H1 (cell line): ENCODE results near the gene CREB3L1. TPM values are rescaled to one million over a fixed set of nuclear protein-coding genes. Genes with fewer than 3 reads are reported as not detected.

Experiments
- CTCF ChIA-PET: fragments of 300-600 bp; sonication (Branson Sonifier 250); formaldehyde crosslinking; loops from one replicate; lab custom pipeline; 2021; ENCODE audit not compliant: partially characterized antibody; lab: Charles Lee
- POLR2A ChIA-PET: fragments of 300-600 bp; sonication (Branson Sonifier 250); formaldehyde crosslinking; loops from one replicate; lab custom pipeline; 2021; ENCODE audit warnings: inconsistent platforms; ENCODE audit not compliant: partially characterized antibody; lab: Charles Lee
- DNase-seq, 2 experiments: peaks; one replicate each; pipeline versions ENCODE4 v3.0.0 to v3.0.0-alpha.2; 2010 to 2022; ENCODE audit warnings: low spot score in 2 of 2, low read depth in 1 of 2, mixed read lengths in 1 of 2
- FAIRE-seq: peaks from 2 replicates; lab custom pipeline; 2011; peaks lifted over from hg19 to GRCh38; lab: Jason Lieb, UNC
- H2AFZ ChIP-seq: 2 replicates; pipeline ENCODE4 v1.8.1; 2012; ENCODE audit warnings: low read length, inconsistent platforms
- H2AK5ac ChIP-seq: 2 replicates; pipeline ENCODE4 v1.6.1; 2013; ENCODE audit warnings: low read depth, low read length
- H2BK120ac ChIP-seq: replicated peaks from 2 replicates; pipeline ENCODE3; 2013; ENCODE audit warnings: low read depth, low read length, inconsistent platforms
- H2BK12ac ChIP-seq: 2 replicates; pipeline ENCODE4 v1.6.1; 2013; ENCODE audit warnings: low read depth, low read length
- H2BK15ac ChIP-seq: 2 replicates; pipeline ENCODE4 v1.6.1; 2013; ENCODE audit warnings: low read length
- H2BK20ac ChIP-seq: 2 replicates; pipeline ENCODE4 v1.6.1; 2013; ENCODE audit warnings: low read length
- H2BK5ac ChIP-seq: 2 replicates; pipeline ENCODE4 v1.6.1; 2013; ENCODE audit warnings: low read depth, low read length
- H3K14ac ChIP-seq: 2 replicates; pipeline ENCODE4 v1.6.1; 2013; ENCODE audit warnings: inconsistent platforms; ENCODE audit not compliant: insufficient read length
- H3K18ac ChIP-seq: 2 replicates; pipeline ENCODE4 v1.6.1; 2013; ENCODE audit warnings: low read length; ENCODE audit errors: extremely low read depth
- H3K23ac ChIP-seq: 2 replicates; pipeline ENCODE4 v1.6.1; 2013; ENCODE audit warnings: inconsistent platforms; ENCODE audit not compliant: insufficient read length
- H3K23me2 ChIP-seq: 2 replicates; pipeline ENCODE4 v1.6.1; 2013; ENCODE audit warnings: low read depth, low read length
- H3K27ac ChIP-seq: 2 replicates; pipeline ENCODE4 v1.6.1; 2011; ENCODE audit warnings: low read depth, low read length, inconsistent platforms
- H3K27me3 ChIP-seq, 4 experiments: replicated peaks in 1 of 4; 1 replicate in 1 of 4; 2 replicates in 3 of 4; pipeline versions ENCODE4 v1.6.1 to v1.8.1; 2011 to 2013; ENCODE audit warnings: low read length in 3 of 4, mild to moderate bottlenecking in 3 of 4, inconsistent platforms in 2 of 4, mixed read lengths in 2 of 4, moderate library complexity in 1 of 4; ENCODE audit not compliant: control insufficient read depth in 3 of 4, insufficient read depth in 3 of 4; ENCODE audit errors: extremely low read depth in 1 of 4
- H3K36me3 ChIP-seq, 4 experiments: 2 replicates each; pipeline versions ENCODE4 v1.6.1 to v1.8.1; 2011 to 2013; ENCODE audit warnings: mild to moderate bottlenecking in 4 of 4, low read length in 3 of 4, moderate library complexity in 2 of 4, control low read depth in 1 of 4, inconsistent platforms in 1 of 4; ENCODE audit not compliant: insufficient read depth in 4 of 4, control insufficient read depth in 2 of 4
- H3K4ac ChIP-seq: replicated peaks from 2 replicates; pipeline ENCODE3; 2013; ENCODE audit warnings: low read length, low read depth, mixed read lengths, inconsistent platforms; ENCODE audit not compliant: insufficient read length
- H3K4me1 ChIP-seq, 4 experiments: replicated peaks in 1 of 4; 1 replicate in 1 of 4; 2 replicates in 3 of 4; pipeline versions ENCODE4 v1.6.1 to v1.8.1; 2011 to 2013; ENCODE audit warnings: low read length in 3 of 4, inconsistent platforms in 2 of 4, mixed read lengths in 1 of 4; ENCODE audit not compliant: insufficient read depth in 4 of 4, control insufficient read depth in 3 of 4
- H3K4me2 ChIP-seq, 2 experiments: 2 replicates each; pipeline versions ENCODE4 v1.6.1 to v1.8.1; 2011 to 2013; ENCODE audit warnings: low read depth in 2 of 2, low read length in 2 of 2, control low read depth in 1 of 2, inconsistent platforms in 1 of 2, mild to moderate bottlenecking in 1 of 2; ENCODE audit not compliant: insufficient read depth in 1 of 2
- H3K4me3 ChIP-seq, 4 experiments: fragments of 200-600, 300-600 bp in 1 of 4; sonication (generic), shearing (Covaris generic), sonication (Bioruptor Twin) in 1 of 4; 2 replicates each; pipeline versions ENCODE4 v1.5.1 to v1.8.1; 2011 to 2016; ENCODE audit warnings: low read length in 4 of 4, low read depth in 3 of 4, control low read depth in 2 of 4, inconsistent platforms in 2 of 4, mild to moderate bottlenecking in 2 of 4, mixed read lengths in 1 of 4, moderate library complexity in 1 of 4; ENCODE audit not compliant: insufficient read depth in 2 of 4; ENCODE audit errors: extremely low read depth in 1 of 4
- H3K56ac ChIP-seq: replicated peaks from 2 replicates; pipeline ENCODE3; 2013; ENCODE audit warnings: low read depth, mild to moderate bottlenecking, mixed read lengths, low read length, inconsistent platforms; ENCODE audit not compliant: insufficient read length
- H3K79me1 ChIP-seq: 2 replicates; pipeline ENCODE4 v1.6.1; 2013; ENCODE audit warnings: low read depth, low read length, control low read depth
- H3K79me2 ChIP-seq, 2 experiments: 2 replicates each; pipeline versions ENCODE4 v1.6.1 to v1.8.1; 2012 to 2013; ENCODE audit warnings: low read length in 2 of 2, mild to moderate bottlenecking in 2 of 2, inconsistent platforms in 1 of 2; ENCODE audit not compliant: insufficient read depth in 2 of 2, control insufficient read depth in 1 of 2
- H3K9ac ChIP-seq, 4 experiments: replicated peaks in 1 of 4; 1 replicate in 1 of 4; 2 replicates in 3 of 4; pipeline versions ENCODE4 v1.6.1 to v1.8.1; 2011 to 2013; ENCODE audit warnings: low read depth in 3 of 4, low read length in 3 of 4, control low read depth in 2 of 4, mild to moderate bottlenecking in 2 of 4, moderate library complexity in 2 of 4, inconsistent platforms in 1 of 4; ENCODE audit errors: extremely low read depth in 1 of 4
- H3K9me3 ChIP-seq, 2 experiments: 2 replicates each; pipeline versions ENCODE4 v1.6.1 to v1.8.1; 2012 to 2013; ENCODE audit warnings: mild to moderate bottlenecking in 2 of 2, moderate library complexity in 2 of 2, control low read depth in 1 of 2, inconsistent platforms in 1 of 2, low read depth in 1 of 2, low read length in 1 of 2, mixed read lengths in 1 of 2; ENCODE audit not compliant: insufficient read depth in 2 of 2
- H4K20me1 ChIP-seq, 2 experiments: replicated peaks in 1 of 2; 2 replicates each; pipeline versions ENCODE3 to v1.8.1; 2011 to 2013; ENCODE audit warnings: inconsistent platforms in 2 of 2, low read length in 2 of 2, mild to moderate bottlenecking in 1 of 2; ENCODE audit not compliant: insufficient read depth in 2 of 2, control insufficient read depth in 1 of 2
- H4K5ac ChIP-seq: 2 replicates; pipeline ENCODE4 v1.6.1; 2013; ENCODE audit warnings: low read length, low read depth, mixed read lengths, inconsistent platforms; ENCODE audit not compliant: insufficient read length
- H4K8ac ChIP-seq: 2 replicates; pipeline ENCODE4 v1.8.0; 2013; ENCODE audit warnings: mild to moderate bottlenecking, moderate library complexity, low read length, inconsistent platforms; ENCODE audit not compliant: insufficient read depth; ENCODE audit errors: extremely low read depth
- H4K91ac ChIP-seq: replicated peaks from 2 replicates; pipeline ENCODE3; 2013; ENCODE audit warnings: low read length, mixed read lengths, inconsistent platforms; ENCODE audit not compliant: insufficient read length
- SIX5 ChIP-seq: IDR thresholded peaks from 2 replicates; pipeline ENCODE4 v1.6.1; 2011; ENCODE audit warnings: mild to moderate bottlenecking, low read depth, low read length
- WGBS, 2 experiments: shearing (Covaris generic) in 1 of 2; methylation state at CpG; one replicate each; pipeline versions ENCODE4 v1.1.6 to v1.1.7; 2013 to 2015; ENCODE audit warnings: low lambda C conversion rate in 2 of 2, mixed read lengths in 2 of 2, inconsistent platforms in 1 of 2, low coverage in 1 of 2, missing lambda C conversion rate in 1 of 2; ENCODE audit not compliant: insufficient replicate concordance in 2 of 2, insufficient coverage in 1 of 2, insufficient read length in 1 of 2; ENCODE audit errors: extremely low coverage in 1 of 2, missing lambda C conversion rate in 1 of 2; 5-methylcytosine and 5-hydroxymethylcytosine counted together
- polyA plus RNA-seq, 7 experiments: library from polyadenylated mRNA; depleted of rRNA in 3 of 7; stranded (reverse) in 5 of 7; unstranded in 2 of 7; fragments of >200 nt in 5 of 7; fragments of 200-250 nt in 2 of 7; gene quantifications; 1 replicate in 5 of 7; 2 replicates in 1 of 7; 4 replicates in 1 of 7; pipeline versions ENCODE4 v1.2.1 to v1.2.3, GENCODE V29; 2011 to 2013; ENCODE audit warnings: missing spikeins in 2 of 7, mixed read lengths in 2 of 7
- total RNA-seq: library from RNA; stranded (reverse); fragmentation: NEBNext Ultra II Directional; extraction: Animal tissue kit (Norgen Biotek cat#: 25700); gene quantifications from 2 replicates; pipeline ENCODE4 v1.2.1, GENCODE V29; 2021
- TF ChIP-seq, protein P1 (sequence below): IDR thresholded peaks from 2 replicates; pipeline ENCODE4 v1.6.1; 2011; ENCODE audit warnings: low read depth, mild to moderate bottlenecking, low read length; ENCODE audit not compliant: insufficient read depth

CREB3L1 gene
- total and polyA plus RNA-seq, 2 of the 8 experiments (the other 6 are each of a cell fraction or from before 2014, with no cell fraction given), result 4.1 to 12.7 TPM

DNA sequence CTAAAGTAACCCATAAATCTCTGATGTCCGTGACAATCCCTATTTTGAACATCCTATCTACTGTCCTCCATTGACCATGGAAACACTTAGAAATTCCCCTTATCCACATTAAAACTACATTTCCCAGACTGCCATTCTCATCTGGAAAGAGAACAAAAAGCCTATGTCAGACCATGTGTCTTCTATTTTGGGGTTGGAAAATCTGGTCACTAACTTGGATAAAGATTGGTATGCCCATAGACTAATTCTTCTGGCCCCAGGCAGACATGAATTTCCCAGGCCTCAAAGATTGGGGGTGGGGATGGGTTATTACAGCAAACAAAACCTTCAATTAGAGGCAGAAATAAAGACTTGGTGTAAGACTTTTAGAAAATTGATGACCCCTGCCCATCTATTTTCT, 30.9 kb upstream of the CREB3L1 start:
- Histone ChIP-seq H2AFZ (no peak overlapping the region), H2BK120ac (no peak overlapping the region), H3K4me1 (peaks cover 3 to 11% (median 5%) of the 10 kb centered on the region in 4 experiments; a peak in 6 of 7 replicates), H3K18ac (no peak overlapping the region), H3K9me3 (no peaks in the 10 kb centered on the region; a peak in 1 of 4 replicates), H4K5ac (no peak overlapping the region), H3K36me3 (no peaks in the 10 kb centered on the region), H3K14ac (no peak overlapping the region), H3K27ac (no peak overlapping the region), H3K56ac (no peak overlapping the region), H4K8ac (no peak overlapping the region), H3K4me3 (no peak overlapping the region), H3K23me2 (peaks cover 5% of the 10 kb centered on the region), H4K20me1 (no peaks in the 10 kb centered on the region), H3K23ac (no peak overlapping the region), H3K4ac (no peak overlapping the region), H3K27me3 (no peaks in the 10 kb centered on the region), H4K91ac (no peak overlapping the region), H2BK5ac (no peak overlapping the region), H3K9ac (no peak overlapping the region), H3K4me2 (no peak overlapping the region), H2AK5ac (no peak overlapping the region), H2BK12ac (no peak overlapping the region), H2BK20ac (no peak overlapping the region), H2BK15ac (no peak overlapping the region), H3K79me1 (no peaks in the 10 kb centered on the region), H3K79me2 (no peaks in the 10 kb centered on the region)
- TF ChIP-seq, protein P1, sequence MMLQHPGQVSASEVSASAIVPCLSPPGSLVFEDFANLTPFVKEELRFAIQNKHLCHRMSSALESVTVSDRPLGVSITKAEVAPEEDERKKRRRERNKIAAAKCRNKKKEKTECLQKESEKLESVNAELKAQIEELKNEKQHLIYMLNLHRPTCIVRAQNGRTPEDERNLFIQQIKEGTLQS, result no peak
- TF ChIP-seq SIX5, result 0 out of 2 replicates have a peak, but pooled peaks have one; percentile 25
- no peak for DNase-seq
- ChIA-PET POLR2A (interaction anchor here (2.1 to 5.0 kb wide), 2 partner anchors 26 to 49 kb away, joined by 5 to 41 read pairs; no protein-coding TSS in a partner anchor), CTCF (interaction anchor here (1.2 to 21.7 kb wide), 5 partner anchors 7 to 119 kb away, joined by 3 to 858 read pairs (median 12); partner anchors contain the start of gene CREB3L1)
- FAIRE-seq, result no peak
- 81% methylated on average over 1 of the region's 1 CpG; no CpG with 5 or more reads in 1 of the 2 experiments for WGBS, 2 experiments
